Activated CD4-positive, CD25-positive, alpha-beta regulatory T cell (primary cell): Measurements from ENCODE around the gene THEM4.
"Not testable (repeated sequence)": the region's sequence is repeated elsewhere in the genome, so short reads cannot be mapped to it uniquely, and the experiment has no call there.

ENCODE experiments used
- DNase-seq, 4 experiments: peaks; one replicate each; lab custom pipeline; 2025; lab: John Stamatoyannopoulos, UW

Gene THEM4

DNA sequence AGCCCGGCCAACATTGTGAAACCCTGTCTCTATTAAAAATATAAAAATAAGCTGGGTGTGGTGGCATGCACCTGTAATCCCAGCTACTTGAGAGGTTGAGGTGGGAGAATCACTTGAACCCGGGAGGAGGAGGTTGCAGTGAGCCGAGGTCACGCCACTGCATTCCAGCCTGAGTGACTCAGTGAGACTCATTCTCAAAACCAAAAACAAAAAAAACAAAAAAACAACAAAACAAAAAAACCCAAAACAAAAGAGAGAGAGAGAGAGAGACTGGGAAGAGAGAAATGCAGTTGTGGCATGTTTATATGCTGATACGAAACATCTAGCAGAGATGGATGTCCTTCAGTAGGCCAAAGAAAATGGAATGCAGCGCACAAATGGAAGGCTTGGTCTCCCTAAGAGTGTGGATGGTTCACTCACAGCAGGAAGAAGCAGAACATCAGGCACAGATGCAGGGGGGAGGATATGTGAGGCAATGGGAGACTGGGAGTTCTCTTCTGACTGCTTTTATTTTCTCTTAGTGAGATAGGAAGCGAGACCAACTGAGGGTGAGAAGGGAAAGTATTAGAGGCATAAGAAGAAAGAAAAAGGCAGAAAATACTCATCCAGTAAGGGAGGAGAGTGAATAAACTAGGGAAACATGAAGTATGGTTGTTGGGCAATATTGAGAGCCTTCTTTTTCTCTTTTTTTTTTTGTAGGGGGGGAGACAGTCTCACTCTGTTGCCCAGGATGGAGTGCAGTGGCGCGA lies 16.0 kb downstream of the THEM4 start:
- no peak for DNase-seq

DNA sequence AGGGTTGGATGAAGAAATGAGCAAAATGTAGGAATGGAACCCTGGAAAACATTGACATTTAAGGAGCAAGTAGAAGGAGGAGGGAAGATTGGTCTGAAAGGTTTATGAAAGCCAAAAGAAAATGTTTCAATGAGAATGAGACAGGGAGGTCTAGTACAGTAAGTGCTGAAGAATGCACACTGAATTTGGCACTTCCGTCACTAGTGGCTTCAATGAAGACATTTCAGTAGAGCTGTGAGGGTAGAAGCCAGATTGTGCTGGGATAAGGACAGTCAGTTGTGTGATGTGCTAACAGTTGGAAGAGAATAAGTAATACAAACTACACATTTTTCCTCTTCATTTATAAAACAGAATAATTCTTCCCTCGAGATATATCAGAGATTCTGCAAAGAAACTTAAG lies 17.1 kb downstream of the THEM4 start:
- no peak for DNase-seq

DNA sequence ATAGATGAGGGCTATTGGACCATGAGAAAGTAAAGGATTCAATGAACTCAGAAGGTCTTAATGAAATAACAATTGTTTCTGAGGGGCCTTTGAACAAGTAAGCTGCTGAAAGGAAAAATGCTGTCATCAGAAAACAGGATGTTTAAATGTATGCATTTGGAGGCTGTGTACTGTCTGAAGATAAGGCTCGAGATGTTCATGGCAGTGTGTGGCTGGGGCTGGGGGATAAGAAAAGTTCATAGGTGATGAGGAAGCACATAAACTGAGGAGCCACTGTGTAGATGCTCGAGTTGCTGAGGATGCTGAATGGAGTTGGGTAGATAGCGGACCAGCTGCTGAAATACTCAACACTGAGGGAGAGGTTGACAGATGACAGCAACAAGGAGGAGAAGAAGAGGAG lies 17.8 kb downstream of the THEM4 start:
- no peak for DNase-seq

- no peak for DNase-seq
Observed at GRCh38 chr1:151888972-151889570, 20.2 kb downstream of the THEM4 start.

- no peak for DNase-seq
Observed at GRCh38 chr1:151887028-151887427, 22.3 kb downstream of the THEM4 start.

- no peak for DNase-seq
Observed at GRCh38 chr1:151885479-151885878, 23.8 kb downstream of the THEM4 start.

- not testable (repeated sequence) for DNase-seq
Observed at GRCh38 chr1:151884879-151885278, 24.4 kb downstream of the THEM4 start.

DNA sequence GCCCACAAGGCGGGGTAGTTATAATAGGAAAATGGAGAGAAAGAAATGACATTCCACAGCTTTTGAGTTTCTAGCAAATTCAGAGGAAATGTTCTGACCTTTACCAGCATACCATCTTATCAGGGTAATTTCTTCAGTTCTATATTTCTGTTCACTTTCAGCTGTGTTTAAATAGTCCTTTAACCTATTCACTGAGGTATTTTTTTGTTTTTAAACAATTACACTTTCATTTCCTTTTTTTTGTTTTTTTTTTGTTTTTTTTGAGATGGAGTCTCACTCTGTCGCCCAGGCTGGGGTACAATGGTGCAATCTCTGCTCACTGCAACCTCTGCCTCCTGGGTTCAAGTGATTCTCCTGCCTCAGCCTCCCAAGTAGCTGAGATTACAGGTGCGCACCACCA lies 24.9 kb downstream of the THEM4 start:
- not testable (repeated sequence) for DNase-seq

GRCh38 chr1:151883898-151884297 lies 25.4 kb downstream of the THEM4 start:
- DNase-seq, result not testable (repeated sequence)

- not testable (repeated sequence) for DNase-seq
Observed at GRCh38 chr1:151882918-151883317, 26.4 kb downstream of the THEM4 start.

GRCh38 chr1:151882466-151882865 lies 26.8 kb downstream of the THEM4 start:
- DNase-seq, result no peak

- no peak for DNase-seq
Observed at GRCh38 chr1:151881479-151881878, 27.8 kb downstream of the THEM4 start.

DNA sequence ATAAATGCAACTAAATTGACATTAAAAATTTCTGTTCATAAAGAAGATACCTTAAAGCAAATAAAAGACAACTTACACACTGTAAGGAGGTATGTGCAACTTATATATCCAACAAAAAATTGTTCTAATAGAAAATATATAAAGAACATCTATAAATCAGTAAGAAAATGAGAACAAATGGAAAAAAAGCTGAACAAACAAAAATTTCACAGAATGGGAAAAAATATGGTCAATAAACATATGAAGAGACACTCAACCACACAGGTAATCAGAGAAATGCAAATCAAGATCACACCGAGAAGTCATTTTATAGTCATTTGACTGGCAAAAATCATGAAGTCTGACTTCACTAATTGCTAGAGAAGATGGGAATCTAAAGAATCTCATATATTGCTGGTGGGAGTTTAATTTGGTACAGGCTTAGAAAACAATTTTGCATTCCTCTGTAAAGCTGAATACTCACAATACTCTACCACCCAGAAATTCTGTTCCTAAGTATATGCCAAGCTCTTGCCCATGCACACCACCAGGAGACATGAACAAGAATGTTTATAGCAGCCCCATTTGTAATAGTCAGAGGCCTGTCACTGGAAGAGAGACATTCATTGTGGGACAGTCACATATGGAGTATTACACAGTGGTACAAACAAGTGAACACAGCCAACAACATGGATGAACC lies 33.8 kb downstream of the THEM4 start:
- DNase-seq, result no peak

GRCh38 chr1:151872776-151873175 lies 36.5 kb downstream of the THEM4 start:
- not testable (repeated sequence) for DNase-seq

- DNase-seq, result no peak
Observed at GRCh38 chr1:151871284-151872030, 37.9 kb downstream of the THEM4 start.

DNA sequence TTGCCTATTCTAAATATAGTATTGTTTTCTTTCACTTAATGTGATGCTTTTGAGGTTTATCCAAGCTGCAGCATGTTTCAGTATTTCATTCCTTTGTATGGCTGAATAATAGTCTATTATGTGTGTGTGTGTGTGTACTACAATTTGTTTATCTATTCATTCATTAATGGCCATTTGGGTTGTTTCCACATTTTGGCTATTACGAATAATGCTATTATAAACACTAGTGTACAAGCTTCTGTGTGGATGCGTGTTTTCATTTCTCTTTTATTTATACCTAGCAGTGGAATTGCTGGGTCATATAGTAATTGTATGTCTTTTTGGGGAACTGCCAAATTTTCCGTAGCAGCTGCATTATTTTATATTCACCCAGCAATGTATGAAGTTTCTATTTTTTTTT lies 40.8 kb downstream of the THEM4 start:
- DNase-seq, result no peak

DNA sequence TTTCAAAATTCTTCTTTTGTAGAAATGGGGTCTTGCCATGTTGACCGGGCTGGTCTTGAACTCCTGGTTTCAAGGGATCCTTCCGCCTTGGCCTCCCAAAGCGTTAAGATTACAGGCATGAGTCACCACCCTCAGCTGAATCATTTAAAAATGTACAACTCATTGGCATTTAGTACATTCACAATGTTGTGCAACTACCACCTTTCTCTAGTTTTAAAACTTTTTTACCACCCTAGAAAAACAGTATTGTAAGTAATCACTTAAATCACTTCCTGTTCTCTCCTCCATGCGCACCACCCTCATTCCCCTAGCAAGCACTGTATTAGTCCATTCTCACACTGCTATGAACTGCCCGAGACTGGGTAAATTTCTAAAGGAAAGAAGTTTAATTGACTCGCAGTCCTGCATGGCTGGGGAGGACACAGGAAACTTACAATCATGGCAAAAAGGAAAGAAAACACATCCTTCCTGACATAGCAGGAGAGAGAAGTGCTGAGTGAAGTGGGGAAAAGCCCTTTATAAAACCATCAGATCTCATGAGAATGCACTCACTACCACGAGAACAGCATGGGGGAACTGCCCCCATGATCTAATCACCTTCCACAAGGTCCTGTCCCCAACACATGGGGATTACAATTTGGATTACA lies 41.4 kb downstream of the THEM4 start:
- DNase-seq, result no peak

DNA sequence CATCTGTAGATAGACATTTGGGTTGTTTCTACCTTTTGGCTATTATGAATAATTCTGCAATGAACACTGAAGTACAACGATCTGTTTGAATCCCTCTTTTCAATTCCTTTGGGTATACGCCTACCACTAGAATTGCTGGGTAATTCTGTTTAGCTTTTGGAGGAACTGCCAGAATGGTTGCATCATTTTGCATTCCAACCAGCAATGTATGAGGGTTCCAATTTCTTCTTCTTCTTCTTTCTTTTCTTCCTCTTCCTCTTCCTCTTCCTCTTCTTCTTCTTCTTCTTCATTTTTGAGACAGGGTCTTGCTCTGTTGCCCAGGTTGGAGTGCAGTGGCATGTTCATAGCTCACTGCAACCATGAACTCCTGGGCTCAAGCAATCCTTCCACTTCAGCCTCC lies 42.0 kb downstream of the THEM4 start:
- no peak for DNase-seq

DNA sequence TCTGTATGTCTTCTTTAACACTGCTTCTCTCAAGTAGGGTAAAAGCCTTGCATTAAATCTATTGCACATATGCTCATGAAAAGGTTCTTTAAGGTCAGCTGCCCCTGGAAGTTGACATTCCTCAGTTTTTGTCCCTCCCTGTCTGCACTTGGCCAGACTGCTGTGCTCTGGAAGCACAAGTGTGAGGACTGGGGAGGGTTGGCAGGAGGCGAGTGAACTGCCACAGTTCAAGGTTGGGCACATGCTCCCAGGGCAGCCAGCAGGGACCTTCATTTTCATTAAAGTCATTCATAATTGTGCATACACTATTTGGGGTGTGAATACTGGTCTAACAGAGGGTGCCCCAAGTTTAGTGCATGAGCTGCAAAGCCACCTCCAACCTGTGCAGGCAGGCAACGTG lies 44.9 kb downstream of the THEM4 start:
- no peak for DNase-seq

DNA sequence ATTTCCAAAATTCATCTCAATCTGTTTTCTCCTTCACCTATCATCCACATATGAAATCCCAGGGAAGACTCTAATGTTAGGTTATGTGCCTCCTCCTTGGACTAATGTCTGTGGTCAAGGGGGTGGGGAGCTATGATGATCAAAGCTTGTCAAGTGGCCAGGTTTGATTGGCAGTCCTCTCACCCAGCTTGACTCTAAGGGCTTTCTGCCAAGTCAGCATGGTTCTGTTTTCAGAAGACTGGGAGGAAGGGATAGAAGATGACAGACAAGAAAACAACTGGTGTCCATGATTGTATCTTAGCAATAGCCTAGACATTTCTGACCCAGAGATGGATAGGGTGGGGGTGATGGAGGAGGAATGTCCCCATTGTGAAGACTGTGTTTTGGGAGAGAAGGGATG lies 46.7 kb downstream of the THEM4 start:
- no peak for DNase-seq

- no peak for DNase-seq
Observed at GRCh38 chr1:151860504-151861187, 48.7 kb downstream of the THEM4 start.
